GM18499 (cell line): ENCODE data around the gene KIF5A.
"Not testable (repeated sequence)": the region's sequence is repeated elsewhere in the genome, so short reads cannot be mapped to it uniquely, and the experiment has no call there.

Source experiments
- ATAC-seq: cut with Tn5 transposase; IDR thresholded peaks from one replicate; pipeline ENCODE4 v1.9.1; 2021; ENCODE audit warnings: moderate number of reproducible peaks; ENCODE audit not compliant: insufficient read depth, unreplicated experiment

The KIF5A gene

GRCh38 chr12:57549909-57550640 is at the start of gene KIF5A:
Gene KIF5A, plus strand, starts transcription at chr12:57550044. Its CDS starts 228 bp downstream, at chr12:57550272.
- no peak for ATAC-seq

GRCh38 chr12:57500213-57500612 is 49.6 kb upstream of the KIF5A start:
- no peak for ATAC-seq

GRCh38 chr12:57502311-57502969 is 47.4 kb upstream of the KIF5A start:
- not testable (repeated sequence) for ATAC-seq

GRCh38 chr12:57506541-57506940 is 43.3 kb upstream of the KIF5A start:
- not testable (repeated sequence) for ATAC-seq

GRCh38 chr12:57507796-57508195 is 42.0 kb upstream of the KIF5A start:
- ATAC-seq, result not testable (repeated sequence)

GRCh38 chr12:57511161-57511560 is 38.7 kb upstream of the KIF5A start:
- no peak for ATAC-seq

- ATAC-seq, result no peak
These were observed 38.1 kb upstream of the KIF5A start for GRCh38 chr12:57511588-57512325.

- ATAC-seq, result no peak
These were observed 37.2 kb upstream of the KIF5A start for GRCh38 chr12:57512665-57513064.

- no peak for ATAC-seq
These were observed 36.6 kb upstream of the KIF5A start for GRCh38 chr12:57513266-57513665.

- not testable (repeated sequence) for ATAC-seq
These were observed 36.2 kb upstream of the KIF5A start for GRCh38 chr12:57513677-57514076.

- ATAC-seq, result not testable (repeated sequence)
These were observed 35.6 kb upstream of the KIF5A start for GRCh38 chr12:57514246-57514645.

- no peak for ATAC-seq
These were observed 35.0 kb upstream of the KIF5A start for GRCh38 chr12:57514720-57515407.

GRCh38 chr12:57515408-57515933 is 34.4 kb upstream of the KIF5A start:
- ATAC-seq, result no peak

GRCh38 chr12:57515934-57516541 is 33.8 kb upstream of the KIF5A start:
- no peak for ATAC-seq

- no peak for ATAC-seq
These were observed 33.2 kb upstream of the KIF5A start for GRCh38 chr12:57516617-57517153.

GRCh38 chr12:57517187-57517586 is 32.7 kb upstream of the KIF5A start:
- ATAC-seq, result no peak

- ATAC-seq, result not testable (repeated sequence)
These were observed 32.1 kb upstream of the KIF5A start for GRCh38 chr12:57517718-57518117.

GRCh38 chr12:57518176-57518919 is 31.5 kb upstream of the KIF5A start:
- no peak for ATAC-seq
